Stimulated activated CD8-positive, alpha-beta memory T cell treated with anti-CD3 and anti-CD28 coated beads, Interleukin-7, amount 100 ng/mL, for 48 hours (primary cell): ENCODE data around the gene SH3RF3.
A peak's percentile ranks its signal among the peaks of the same experiment; 100 is the strongest.

Source experiments
- DNase-seq, 2 donors: peaks; one replicate each; pipeline ENCODE4 v3.0.0-alpha.2; 2020; ENCODE audit warnings: low read depth in 1 of 2; ENCODE audit errors: extremely low read depth in 1 of 2

The SH3RF3 gene

GRCh38 chr2:109508556-109508955 lies 379.6 kb downstream of the SH3RF3 start:
- DNase-seq = no peak

DNA sequence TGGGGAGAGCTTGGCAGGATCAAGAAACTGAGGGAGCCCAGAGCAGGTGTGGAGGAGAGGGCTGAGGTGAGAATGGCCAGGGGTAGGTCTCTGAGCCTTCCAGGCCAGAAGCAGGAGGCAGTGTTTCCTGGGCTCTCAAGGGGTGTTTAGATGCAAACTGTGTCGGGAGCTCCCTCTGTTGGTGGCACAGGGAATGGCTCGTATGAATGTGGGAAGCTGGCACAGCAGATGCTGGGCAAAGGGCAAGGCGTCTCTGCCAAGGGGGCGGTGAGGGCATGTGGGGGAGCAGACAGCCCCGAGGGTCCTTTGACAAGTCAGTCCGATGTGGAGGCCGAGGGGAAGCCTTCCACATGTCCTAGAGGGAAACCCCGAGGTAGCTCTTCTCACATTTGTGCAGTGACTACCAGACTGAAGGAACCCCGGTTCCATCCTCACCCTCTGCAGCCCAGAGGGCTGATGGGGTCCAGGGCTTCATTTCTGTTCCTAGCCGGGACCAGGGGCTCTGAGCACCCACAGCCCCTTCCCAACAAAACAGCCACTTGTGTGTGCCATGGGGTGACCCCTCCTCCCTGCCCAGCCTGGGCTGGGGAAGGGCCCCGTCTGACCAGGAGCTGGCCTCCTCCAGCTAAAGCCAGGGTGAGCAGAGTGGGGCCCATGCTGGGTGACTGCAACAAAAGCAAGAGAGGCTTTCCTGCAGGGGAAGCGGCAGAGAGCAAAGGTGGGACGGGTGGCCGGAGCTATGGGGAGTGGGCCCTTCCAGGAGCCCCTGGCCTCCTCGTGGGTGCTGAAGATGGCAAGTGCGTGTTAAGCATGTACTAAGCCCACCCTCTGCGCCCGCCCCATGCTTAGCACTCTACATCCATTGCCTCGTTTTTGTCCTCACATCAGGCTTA lies 381.4 kb downstream of the SH3RF3 start:
- DNase-seq = peak; percentile 43 to 51

DNA sequence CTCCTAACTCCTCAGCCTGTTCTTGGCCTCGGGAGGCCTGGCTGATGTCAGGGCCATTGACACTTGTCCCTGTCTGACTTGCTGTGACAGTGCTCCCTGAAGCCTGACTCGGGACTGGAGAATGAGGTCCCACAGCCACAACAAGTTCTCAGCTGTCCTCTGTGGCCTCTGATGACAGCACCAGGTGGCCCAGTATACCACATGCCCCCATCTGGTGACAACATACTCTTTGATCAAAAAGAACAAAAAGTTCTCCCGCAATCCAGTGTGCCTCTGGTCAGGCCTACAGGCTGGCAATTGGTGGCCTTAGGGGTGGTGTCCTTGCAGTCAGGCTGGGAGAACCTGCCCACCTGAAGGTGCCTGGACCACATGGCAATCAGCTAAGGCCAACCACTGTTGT lies 382.2 kb downstream of the SH3RF3 start:
- no peak for DNase-seq

- no peak for DNase-seq
Measured at GRCh38 chr2:109512076-109512475, 383.1 kb downstream of the SH3RF3 start.

DNA sequence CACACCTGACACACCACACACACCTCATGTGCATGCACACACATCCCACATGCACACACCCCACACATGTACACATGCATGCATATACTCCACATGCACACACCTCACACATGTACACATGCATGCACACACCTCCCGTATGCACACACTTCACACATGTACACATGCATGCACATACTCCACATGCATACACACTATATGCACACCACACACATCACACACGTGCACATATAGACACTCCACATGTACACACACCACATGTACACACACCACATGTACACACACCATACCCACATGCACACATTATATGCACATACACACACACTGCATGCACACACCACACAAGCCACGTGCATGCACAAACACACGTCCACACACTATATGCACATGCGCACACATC lies 384.2 kb downstream of the SH3RF3 start:
- no peak for DNase-seq

DNA sequence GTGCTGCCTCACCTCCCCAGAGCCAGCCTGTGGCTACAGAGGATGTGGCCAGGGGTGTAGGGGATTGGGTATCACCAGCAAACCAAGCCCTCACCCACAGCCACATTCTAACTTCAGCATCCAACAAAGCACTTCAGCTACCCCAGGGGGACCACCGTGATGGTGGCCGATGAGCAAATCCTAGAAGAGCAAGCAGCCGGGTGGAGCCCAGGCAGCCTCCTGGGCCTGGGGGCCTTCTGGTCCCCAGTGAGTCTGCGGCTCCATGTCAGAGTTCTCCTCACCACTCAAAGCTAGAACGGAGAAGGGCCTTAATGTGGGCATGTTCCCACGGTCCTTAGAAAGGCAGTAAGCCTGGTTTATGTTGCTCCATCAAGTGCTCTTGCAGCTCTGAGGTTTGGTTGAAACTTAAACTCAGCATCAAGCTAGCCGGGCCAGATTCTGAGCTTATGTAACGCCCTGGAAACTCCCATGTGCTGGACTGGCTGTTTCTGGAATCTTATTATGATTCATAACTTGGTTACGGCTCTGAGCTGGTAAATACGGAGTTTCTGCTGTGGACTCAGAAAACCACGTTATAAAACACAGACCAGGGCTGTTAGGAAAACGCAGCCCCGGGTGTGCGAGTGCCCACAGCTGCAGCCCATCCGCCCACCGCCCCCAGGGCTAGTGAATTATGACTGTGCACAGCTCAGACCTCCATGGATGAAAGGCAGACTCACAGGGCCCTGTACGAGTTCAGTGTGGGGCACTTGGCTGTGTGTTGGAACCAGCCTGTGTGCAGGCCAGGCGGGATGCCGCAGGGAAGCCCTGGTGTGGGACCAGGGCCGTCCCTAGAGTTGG lies 385.0 kb downstream of the SH3RF3 start:
- peak; percentile 7 to 41 for DNase-seq

DNA sequence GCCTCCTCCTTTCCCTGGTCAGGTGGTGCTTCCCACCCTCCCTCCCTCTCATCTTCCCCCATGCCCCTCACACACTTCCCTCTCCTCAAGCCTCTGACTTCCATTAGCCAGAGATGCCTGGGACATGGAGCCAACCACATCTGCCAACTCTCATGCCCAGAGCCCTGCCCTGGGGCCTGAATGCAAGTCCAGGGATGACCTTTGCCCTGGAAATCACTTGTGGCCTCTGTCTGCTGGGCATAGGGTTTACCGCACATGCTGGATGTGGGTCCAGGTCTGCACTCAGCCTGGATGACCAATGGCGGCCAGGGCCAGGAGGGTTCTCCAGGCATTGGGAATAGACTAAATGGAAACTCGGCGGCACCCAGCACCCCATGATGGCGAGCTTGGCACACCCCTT lies 385.9 kb downstream of the SH3RF3 start:
- no peak for DNase-seq

DNA sequence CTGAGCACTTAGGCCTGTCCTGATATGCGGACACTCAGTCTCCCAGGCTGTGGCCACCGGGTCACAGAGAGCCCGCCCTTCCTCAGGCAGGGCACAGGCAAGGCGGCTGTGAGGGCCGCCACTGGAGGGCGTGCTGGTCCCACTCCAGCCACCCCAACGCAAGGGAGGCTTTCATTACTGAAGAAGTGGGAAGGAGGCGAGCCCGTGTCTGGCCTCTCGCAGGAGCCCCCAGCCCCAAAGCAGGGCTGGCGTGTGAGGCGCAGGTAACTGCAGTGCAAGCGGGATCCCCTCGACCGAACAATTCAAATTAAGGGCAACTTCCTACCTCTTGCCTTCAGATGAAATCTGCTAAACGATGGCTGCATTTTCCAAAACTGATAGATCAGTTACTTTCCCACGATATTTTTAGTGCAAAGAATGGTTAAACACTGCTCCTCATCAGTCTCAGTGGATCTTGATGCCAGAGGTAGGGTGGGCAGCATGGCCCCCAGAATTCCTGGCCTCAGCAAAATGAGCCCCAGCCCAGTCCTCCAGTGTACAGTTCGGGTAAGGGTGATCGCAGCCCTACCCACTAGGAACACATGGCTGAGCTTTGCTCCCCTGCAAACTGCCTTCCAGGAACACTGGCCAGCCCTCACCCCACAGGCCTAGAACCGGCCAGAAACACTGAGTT lies 387.6 kb downstream of the SH3RF3 start:
- no peak for DNase-seq

DNA sequence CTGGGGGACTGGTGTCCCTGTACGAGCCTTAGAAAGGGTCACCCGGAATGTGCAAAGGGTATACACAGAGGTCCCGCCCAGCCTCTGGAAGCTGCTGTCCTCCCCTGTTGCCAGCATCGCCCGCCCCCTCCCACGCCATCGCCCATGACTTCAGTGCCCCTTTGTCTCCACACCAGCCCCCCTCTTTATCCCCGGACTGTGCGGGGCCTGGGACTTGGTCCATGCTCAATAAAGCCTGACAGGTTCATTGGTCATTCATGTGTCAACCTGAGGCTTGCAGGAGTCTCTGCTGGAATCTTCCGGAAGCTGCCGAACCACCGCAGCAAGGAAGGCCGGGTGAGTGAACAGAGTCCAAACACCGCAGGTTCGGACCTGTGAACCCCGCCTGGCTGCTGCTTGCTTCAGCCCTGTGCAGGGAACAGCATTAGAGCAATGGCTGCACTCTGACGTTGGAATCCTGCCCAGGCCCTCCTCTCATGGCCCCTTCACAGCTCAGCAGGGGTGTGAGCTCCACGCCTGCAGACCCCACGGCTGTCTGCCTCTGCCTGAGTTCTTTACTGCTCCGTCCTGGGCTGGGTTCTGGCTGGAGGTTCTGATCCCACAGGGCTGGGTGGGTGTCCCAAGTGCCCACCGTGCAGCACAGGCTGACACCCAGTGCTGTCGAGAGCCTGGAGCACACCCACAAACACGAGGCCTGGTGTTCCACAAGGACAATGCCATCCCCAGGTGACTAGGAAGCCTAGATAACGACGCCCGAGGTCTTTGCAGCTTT lies 388.3 kb downstream of the SH3RF3 start:
- DNase-seq = no peak

DNA sequence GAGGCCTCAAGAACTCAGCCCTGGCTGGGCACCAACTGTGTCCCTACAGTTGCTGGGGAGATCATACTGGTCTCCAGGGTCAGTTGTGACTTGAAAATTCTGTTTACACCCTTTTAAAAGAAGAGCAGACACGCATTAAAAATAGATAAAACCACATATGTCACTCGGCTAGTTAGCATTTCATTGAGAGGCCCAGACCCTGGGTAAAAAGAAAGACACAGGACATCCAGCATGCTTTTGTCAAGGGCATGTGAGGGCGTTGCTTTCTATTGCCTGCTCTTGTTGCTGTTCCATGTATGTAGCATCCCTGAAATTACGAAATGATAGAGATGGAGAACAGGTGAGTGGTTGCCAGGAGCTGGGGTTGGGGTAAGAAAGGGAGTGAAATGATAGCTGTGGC lies 390.5 kb downstream of the SH3RF3 start:
- DNase-seq = no peak

DNA sequence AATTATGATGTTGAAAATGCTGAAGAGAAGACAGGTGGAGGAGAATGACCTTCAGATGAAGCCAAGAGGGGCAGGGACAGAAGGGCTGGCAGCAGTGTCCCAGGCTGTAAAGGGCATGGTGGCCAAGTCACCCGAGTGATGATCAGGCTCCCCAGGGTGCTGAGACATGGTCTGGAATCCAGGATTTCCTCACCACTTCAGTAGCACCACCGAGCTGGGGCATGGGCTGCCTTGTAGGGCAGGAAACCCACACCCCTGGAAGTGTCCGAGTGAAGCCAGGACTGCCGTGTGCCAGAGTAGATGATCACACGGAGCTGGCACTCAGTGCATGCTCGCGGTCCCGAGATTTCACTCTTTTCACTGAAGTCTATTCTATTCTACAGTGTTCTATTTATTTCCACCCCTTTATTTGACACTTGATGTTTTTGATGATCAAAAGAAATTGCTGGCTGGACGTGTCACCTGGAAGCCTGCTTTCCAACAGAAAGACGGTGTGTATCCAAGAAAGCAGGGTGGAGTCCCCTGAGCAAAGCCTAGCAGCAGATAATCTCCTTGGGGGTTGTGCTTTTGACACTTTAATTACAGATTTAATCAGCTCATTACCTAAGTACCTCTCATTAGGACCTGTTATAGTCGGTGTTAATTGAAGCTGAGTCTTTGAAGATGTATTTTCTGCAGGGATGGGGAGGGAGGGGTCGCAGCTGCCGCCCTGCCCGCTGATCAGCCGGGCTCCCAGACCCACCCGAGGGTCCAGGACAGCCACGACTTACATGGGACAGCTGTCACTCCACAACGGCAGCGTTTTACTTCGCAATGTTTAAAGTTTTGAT lies 392.4 kb downstream of the SH3RF3 start:
- DNase-seq = no peak

DNA sequence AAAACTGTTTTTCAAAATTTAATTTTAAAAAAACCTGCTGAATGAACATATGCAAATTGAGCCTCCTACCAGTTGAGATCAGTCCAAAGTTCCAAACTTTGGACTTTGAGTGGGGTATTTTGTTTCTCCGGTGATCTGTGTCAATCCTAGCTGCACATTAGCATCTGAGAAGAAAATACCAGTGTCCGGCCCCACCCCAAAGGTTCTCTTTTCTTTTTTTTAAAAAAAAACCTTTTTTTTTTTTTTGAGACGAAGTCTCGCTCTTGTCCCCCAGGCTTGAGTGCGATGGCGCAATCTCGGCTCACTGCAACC lies 393.0 kb downstream of the SH3RF3 start:
- DNase-seq = no peak

- DNase-seq = no peak
Measured at GRCh38 chr2:109523121-109523520, 394.1 kb downstream of the SH3RF3 start.

- DNase-seq = no peak
Measured at GRCh38 chr2:109523536-109524361, 394.7 kb downstream of the SH3RF3 start.

- DNase-seq = no peak
Measured at GRCh38 chr2:109525836-109526235, 396.8 kb downstream of the SH3RF3 start.

DNA sequence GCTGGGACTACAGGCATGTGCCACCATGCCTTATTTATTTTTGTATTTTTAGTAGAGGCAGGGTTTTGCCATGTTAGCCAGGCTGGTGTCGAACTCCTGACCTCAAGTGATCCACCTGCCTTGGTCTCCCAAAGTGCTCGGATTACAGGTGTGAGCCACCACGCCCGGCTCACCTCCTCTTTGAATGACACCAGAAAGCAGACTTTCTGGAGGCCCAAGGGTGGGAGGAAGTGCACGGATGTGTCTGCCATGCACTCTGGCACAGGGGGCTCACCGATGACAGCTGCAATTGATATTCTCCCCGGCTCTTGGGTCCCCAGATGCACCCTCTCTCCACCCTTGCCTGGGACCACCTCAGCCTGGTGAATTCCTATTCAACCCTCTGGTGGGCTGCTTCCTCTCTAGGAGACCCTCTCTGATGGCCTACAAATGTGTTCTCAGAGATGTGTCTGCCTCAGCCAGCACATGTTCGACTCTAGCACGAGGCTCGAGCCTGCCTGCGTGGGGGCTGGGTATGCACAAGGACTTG lies 397.5 kb downstream of the SH3RF3 start:
- no peak for DNase-seq

DNA sequence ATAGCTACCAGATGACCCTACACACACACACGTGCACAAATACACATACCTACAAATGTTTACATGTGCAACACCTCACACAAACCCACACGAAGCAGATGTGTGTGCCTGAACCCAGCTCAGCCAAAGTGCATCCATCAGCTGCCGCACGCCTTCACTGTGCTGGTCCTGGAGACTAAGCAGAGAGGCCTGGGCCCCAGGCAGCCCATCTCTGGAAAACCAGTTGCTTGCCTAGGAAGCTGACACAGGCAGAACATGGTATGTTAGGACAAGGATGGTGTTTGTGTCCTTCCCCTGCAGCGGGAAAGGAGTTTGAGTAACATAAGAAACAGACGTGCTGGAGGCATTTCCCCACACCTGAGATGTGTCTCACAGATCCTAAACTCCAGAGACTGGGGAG lies 398.1 kb downstream of the SH3RF3 start:
- no peak for DNase-seq

- no peak for DNase-seq
Measured at GRCh38 chr2:109527846-109528705, 399.1 kb downstream of the SH3RF3 start.
